ENCODE results near the gene CLEC2L. TPM values are rescaled to one million over a fixed set of nuclear protein-coding genes. Genes with fewer than 3 reads are reported as not detected.

CLEC2L gene
- total RNA-seq, 1 experiment from 2014 or later: not detected

DNA sequence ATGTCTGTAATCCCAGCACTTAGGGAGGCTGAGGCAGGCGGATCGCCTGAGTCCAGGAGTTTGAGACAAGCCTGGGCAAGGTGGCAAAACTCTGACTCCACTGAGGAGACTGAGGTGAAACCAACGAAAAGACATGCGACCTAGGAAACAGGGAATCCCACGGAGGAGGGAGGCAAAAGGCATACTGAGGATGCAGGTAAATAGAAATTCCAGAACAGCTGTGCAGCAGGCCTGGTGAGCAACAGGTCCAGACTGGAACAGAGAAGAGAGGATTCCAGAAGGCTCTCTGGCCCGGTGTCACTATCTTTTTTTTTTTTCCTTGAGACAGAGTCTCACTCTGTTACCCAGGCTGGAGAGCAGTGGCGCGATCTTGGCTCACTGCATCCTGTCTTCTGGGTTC is 47.3 kb upstream of the CLEC2L start:
- TF ChIP-seq YY1 (IDR thresholded peaks at IDR 0.05; ENCODE audit: extremely low read depth, insufficient replicate concordance, low read depth, low read length): no peak
- TF ChIP-seq RAD21 (IDR thresholded peaks at IDR 0.05; ENCODE audit: low read depth): no peak
- no peak for TF ChIP-seq EZH2phosphoT487 (IDR thresholded peaks at IDR 0.05; ENCODE audit: borderline replicate concordance)
- no peak for TF ChIP-seq EGR1 (IDR thresholded peaks at IDR 0.05; ENCODE audit: low read depth)
- no peak for TF ChIP-seq POLR2AphosphoS5 (IDR thresholded peaks at IDR 0.05; ENCODE audit: low read depth, low read length)
- TF ChIP-seq ATF3 (IDR thresholded peaks at IDR 0.05): no peak
- TF ChIP-seq, protein P1, sequence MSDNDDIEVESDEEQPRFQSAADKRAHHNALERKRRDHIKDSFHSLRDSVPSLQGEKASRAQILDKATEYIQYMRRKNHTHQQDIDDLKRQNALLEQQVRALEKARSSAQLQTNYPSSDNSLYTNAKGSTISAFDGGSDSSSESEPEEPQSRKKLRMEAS (IDR thresholded peaks at IDR 0.05): no peak
- no peak for TF ChIP-seq CBX3 (IDR thresholded peaks at IDR 0.05; ENCODE audit: low read depth)
- TF ChIP-seq ELF1 (IDR thresholded peaks at IDR 0.05; ENCODE audit: borderline replicate concordance, low read depth): no peak
- no peak for TF ChIP-seq CEBPB (IDR thresholded peaks at IDR 0.05; ENCODE audit: low read depth)
- Histone ChIP-seq H3K27me3 (ENCODE audit: insufficient read depth, low read length) (no peaks in the 10 kb centered on the region), H3K4me1 (ENCODE audit: control insufficient read depth in 1 of 2, insufficient read depth in 2 of 2, low read length in 2 of 2) (peaks cover 6 to 8% of the 10 kb centered on the region in 2 experiments; a peak in 3 of 4 replicates), H3K4me3 (replicated peaks in 1 of 2; ENCODE audit: low read depth in 1 of 2, low read length in 2 of 2) (no peak overlapping the region), H4K20me1 (ENCODE audit: insufficient read depth) (no peaks in the 10 kb centered on the region), H2AFZ (ENCODE audit: low read depth, low read length, poor library complexity, severe bottlenecking) (no peak overlapping the region), H3K36me3 (ENCODE audit: control insufficient read depth in 1 of 2, insufficient read depth in 2 of 2, low read length in 2 of 2) (no peaks in the 10 kb centered on the region), H3K79me2 (ENCODE audit: insufficient read depth, low read length) (no peaks in the 10 kb centered on the region), H3K9ac (ENCODE audit: low read length) (no peak overlapping the region), H3K9me3 (ENCODE audit: control insufficient read depth in 1 of 2, insufficient read depth in 1 of 2, low read depth in 1 of 2, low read length in 2 of 2) (no peaks in the 10 kb centered on the region), H3K9me2 (ENCODE audit: insufficient read depth) (no peaks in the 10 kb centered on the region), H3K4me2 (ENCODE audit: low read length) (no peak overlapping the region), H3K27ac (ENCODE audit: low read depth, low read length) (no peak overlapping the region)
- DNase-seq (ENCODE audit: low read depth, low spot score) (no peak), ATAC-seq (no peak)
- no TSS peak for BruUV-seq (replicated peaks)
- POLR2A ChIA-PET: no interaction called here
- CTCF ChIA-PET: no interaction called here
- RAD21 ChIA-PET (ENCODE audit: low non-redundant PET in 1 of 2, low total read pairs in 2 of 2, uncharacterized antibody in 2 of 2, unreplicated experiment in 2 of 2): no interaction called here
- intact Hi-C loops (cut with micrococcal nuclease): no loop called here

DNA sequence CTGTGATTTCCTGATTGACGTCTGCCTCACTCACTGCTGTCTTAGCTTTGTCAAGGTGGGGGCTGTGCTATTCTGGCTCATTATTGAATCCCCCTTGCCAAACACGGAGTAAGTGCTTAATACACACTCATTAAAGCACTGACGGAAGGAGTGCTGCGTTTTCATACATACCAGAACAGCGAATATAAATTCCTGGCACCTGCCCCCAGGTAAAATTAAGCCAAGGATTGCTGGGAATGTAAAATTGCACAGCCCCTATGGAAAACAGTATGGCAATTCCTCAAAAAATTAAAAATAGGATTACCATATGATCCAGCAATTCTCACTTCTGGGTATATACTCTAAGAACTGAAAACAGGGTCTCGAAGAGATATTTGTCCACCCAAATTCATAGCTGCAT is 46.6 kb upstream of the CLEC2L start:
- Histone ChIP-seq H3K4me2 (ENCODE audit: low read length) (no peak overlapping the region), H3K4me3 (replicated peaks in 1 of 2; ENCODE audit: low read depth in 1 of 2, low read length in 2 of 2) (no peak overlapping the region), H3K36me3 (ENCODE audit: control insufficient read depth in 1 of 2, insufficient read depth in 2 of 2, low read length in 2 of 2) (no peaks in the 10 kb centered on the region), H3K9me3 (ENCODE audit: control insufficient read depth in 1 of 2, insufficient read depth in 1 of 2, low read depth in 1 of 2, low read length in 2 of 2) (no peaks in the 10 kb centered on the region), H4K20me1 (ENCODE audit: insufficient read depth) (no peaks in the 10 kb centered on the region), H3K9ac (ENCODE audit: low read length) (no peak overlapping the region), H2AFZ (ENCODE audit: low read depth, low read length, poor library complexity, severe bottlenecking) (no peak overlapping the region), H3K9me2 (ENCODE audit: insufficient read depth) (no peaks in the 10 kb centered on the region), H3K27me3 (ENCODE audit: insufficient read depth, low read length) (no peaks in the 10 kb centered on the region), H3K27ac (ENCODE audit: low read depth, low read length) (no peak overlapping the region), H3K79me2 (ENCODE audit: insufficient read depth, low read length) (no peaks in the 10 kb centered on the region), H3K4me1 (ENCODE audit: control insufficient read depth in 1 of 2, insufficient read depth in 2 of 2, low read length in 2 of 2) (peaks cover 3% of the 10 kb centered on the region in 2 experiments; a peak in 3 of 4 replicates)
- ChIA-PET RAD21 (ENCODE audit: low non-redundant PET in 1 of 2, low total read pairs in 2 of 2, uncharacterized antibody in 2 of 2, unreplicated experiment in 2 of 2) (no interaction called here), POLR2A (no interaction called here), CTCF (no interaction called here)
- intact Hi-C loops (cut with micrococcal nuclease): no loop called here
- ATAC-seq (no peak), DNase-seq (ENCODE audit: low read depth, low spot score) (no peak)
- BruUV-seq (replicated peaks): no TSS peak
- no peak for TF ChIP-seq ELF1 (IDR thresholded peaks at IDR 0.05; ENCODE audit: borderline replicate concordance, low read depth)
- no peak for TF ChIP-seq JUND (IDR thresholded peaks at IDR 0.05)
- no peak for TF ChIP-seq POLR2A (IDR thresholded peaks at IDR 0.05; ENCODE audit: borderline replicate concordance, extremely low read depth, insufficient read depth, insufficient read length)

All from HCT116 (cell line).